Stimulated activated CD4-positive, alpha-beta T cell treated with anti-CD3 and anti-CD28 coated beads, Interleukin-4, amount 100 ng/mL, for 24 hours (primary cell): ENCODE data around the gene GLRX5.
A peak's percentile ranks its signal among the peaks of the same experiment; 100 is the strongest.

Experiments used
- DNase-seq: peaks from one replicate; pipeline ENCODE4 v3.0.0-alpha.2; 2020

Gene GLRX5

DNA sequence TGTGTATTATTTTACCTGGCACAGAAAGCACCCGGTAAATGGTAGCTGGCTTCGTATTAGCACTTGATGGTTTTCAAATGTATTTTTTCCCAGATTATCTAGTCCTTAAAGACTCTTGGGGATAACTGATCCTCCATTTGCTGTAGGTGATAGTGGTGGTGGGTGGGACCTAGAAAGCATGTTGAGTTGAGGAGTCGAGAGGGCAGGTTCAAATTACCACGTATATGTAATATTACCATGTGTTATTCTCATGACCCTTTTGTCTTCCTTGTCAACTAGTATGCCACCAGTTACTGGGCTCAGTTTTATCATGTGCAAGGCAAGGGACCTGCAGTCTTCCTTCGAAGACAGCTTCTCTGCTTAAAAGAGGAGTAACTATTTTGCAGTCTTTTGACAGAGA is 1.8 kb downstream of the GLRX5 start:
- no peak for DNase-seq

DNA sequence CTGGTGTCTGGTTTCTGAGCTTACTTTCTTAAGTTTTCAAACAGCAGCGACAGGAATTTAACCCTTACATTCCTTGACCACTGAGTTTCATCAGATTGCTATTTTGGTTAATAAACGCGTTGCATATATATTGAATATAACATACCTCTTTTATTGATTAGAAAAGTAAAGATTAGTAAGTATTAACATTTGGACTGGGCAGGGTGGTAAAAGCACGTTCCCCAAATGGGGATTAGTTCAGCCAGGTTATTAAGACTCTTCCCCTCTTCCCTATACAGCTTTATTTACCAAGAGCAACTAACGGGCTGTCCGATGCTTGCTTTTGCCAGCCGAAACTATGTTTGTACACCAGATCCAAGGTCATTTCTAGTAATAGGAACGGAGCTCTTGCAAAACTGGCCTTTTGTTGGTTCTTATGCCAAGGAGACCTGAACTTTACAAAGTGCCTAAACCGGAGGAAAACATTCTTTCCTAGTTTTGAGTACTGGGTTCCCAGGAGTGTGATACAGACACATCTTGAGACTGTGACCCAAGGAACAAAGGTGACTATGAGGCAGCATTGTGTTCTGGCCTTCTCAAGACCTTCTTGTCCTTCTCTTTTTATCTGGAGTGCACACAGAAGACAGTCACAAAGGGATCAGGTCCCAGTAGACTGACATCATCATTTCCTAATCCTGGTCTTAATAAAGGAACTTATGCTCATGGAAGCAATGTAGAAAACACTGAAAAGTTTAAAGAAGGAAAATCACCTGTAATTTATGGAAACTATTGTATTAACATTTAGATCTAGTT is 2.6 kb downstream of the GLRX5 start:
- no peak for DNase-seq

DNA sequence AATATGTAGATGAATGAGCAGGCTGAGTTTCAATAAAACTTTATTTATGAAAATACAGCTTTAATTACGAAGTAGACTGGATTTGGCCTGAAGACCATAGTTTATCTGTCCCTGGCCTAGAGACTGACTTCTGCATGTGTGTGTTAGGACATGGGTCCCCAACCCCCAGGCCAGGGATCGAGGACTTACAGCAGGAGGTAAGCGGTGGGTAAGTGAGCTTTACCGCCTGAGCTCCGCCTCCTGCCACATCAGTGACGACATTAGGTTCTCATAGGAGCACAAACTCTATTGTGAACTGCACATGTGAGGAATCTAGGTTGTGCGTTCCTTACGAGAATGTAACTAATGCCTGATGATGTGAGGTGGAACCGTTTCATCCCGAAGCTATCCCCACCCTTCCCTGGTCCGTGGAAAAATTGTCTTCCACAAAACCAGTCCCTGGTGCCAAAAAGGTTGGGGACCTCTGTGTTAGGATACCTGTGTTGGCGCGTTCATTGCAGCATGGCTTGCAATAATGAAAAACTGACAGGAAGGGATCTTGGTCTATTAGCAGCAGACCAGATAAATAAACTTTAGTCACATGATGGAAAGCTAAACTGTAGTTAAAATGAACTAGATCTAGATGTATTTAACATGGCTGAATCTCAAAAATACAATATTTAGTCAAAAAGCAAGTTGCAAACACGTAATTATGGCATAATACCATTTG is 4.1 kb downstream of the GLRX5 start:
- DNase-seq, result no peak

DNA sequence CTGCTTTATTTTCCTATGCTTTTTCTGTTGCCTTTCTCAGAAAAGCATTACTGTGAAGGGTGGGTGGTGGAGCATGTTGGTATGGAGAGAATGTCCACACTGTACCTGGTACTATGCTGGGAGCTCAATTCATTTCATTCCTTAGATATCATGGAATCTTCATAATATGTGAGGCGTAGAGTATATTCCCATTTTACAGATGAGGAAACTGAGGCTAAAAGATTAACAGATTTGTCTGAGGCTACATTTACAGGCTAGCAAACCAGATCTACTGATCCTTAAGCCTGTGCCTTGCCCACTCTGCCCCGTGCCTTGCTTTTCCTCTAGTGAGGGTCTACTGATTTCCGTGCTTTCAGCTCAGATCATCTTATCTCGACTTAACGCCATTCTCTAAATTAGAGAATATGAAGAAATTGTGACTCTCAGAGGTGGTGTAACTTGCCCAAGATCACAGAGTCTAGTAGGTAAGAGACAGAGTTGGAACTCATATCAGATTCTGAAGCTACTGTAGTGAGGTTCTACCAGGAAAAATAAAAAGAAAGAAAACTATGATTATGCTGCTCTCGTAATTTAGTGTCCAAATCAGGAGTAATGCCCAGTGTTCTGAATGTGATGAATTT is 5.5 kb downstream of the GLRX5 start:
- no peak for DNase-seq

DNA sequence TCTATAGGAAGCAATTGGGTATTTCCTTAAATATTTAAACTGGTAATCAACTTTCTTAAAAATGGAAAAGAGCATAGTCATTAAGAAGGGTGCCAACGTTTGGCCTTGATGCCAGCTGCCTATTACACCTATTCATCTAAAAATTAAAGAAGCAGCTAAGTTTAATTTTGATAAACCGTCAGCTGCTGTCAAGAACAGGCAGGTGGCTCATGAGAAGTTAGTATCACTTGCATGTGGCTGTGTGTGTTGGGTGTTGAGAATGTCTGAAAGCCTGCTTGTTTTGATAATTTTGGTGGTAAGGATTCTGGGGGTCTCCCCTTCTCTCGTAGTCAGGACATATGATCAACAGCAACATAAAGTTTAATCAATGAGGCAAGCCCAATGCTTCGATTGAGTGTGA is 6.5 kb downstream of the GLRX5 start:
- no peak for DNase-seq

DNA sequence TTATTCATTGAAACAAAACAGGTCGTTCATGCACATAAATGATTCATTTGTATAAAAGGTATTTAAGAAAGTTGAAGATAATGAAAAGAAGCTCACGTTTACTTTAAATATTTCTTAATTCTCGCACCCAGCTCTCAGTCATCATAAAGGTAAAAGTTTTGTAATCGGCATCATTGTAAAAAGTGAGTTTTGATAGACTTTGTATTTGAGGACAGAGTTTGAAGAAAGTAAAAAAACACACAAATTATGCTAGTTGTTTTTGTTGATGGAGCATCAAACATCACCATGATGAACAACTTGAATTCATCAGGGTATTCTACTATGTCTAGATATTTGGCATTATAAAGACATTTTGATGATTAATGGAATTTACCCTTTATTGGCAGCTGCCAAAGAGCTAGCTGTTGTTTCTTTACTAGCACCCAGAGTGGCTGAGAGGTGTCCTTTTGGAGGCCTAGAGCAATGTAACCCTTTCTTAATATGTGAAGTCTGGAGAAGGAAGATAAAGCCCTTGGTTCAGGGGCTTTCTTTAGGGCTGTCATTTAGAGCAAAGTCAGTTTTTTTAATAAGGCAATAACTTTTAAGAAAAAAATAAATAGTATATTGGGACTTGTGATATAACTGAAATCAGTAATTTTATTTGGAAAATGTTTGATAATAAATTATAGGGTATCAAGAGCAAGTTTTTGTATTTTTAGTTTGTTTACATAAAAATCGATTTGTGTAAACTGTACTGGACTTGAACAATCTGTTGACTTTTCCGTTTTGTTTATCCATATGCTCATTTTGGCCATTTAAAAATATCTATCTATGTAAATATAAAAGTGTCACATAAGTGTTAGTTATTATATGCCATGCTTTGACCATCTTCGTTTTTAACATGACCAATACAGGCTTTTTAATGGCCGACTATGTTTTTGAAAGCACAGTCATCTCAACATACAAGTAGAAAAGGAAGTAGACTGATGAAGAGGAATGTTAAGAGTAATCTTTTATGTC is 7.4 kb downstream of the GLRX5 start:
- DNase-seq, result no peak

DNA sequence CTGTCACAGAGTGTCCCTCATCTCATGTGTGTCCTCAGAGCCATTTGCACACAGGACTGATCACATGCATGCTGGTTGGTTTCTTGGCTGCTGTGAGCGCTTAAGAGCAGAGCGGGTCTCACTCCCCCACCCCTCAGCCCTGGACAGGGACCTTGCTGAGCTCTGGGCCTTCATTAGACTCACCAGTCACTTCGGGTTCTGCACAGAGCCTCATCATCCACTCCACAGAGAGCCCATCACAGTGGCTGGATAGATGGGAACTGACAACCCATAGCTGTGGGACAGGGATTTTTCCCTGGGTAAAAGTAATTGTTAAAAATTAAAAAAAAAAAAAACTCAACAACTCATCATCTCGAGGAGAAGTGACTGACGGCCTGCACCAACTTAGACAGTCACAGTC is 8.2 kb downstream of the GLRX5 start:
- DNase-seq, result no peak

DNA sequence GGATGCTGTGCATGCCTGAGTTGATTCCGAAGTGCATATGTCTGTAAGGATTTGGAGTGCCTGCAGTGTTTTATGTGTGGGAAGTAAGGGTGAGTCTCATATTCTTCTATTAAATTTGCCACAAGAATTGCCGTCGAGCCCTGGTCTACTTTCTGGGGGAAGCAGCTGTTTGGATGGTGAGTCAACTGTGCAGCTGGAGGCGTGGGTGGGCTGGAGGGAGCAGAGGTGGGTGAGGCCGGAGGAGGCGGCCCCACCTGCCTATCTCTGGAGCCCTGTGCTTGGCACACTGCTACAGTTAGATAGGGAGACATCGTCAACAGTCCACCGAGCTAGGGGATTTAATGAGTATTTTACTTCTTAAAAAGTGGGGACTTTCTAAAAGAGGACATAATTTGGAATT is 9.7 kb downstream of the GLRX5 start:
- no peak for DNase-seq

DNA sequence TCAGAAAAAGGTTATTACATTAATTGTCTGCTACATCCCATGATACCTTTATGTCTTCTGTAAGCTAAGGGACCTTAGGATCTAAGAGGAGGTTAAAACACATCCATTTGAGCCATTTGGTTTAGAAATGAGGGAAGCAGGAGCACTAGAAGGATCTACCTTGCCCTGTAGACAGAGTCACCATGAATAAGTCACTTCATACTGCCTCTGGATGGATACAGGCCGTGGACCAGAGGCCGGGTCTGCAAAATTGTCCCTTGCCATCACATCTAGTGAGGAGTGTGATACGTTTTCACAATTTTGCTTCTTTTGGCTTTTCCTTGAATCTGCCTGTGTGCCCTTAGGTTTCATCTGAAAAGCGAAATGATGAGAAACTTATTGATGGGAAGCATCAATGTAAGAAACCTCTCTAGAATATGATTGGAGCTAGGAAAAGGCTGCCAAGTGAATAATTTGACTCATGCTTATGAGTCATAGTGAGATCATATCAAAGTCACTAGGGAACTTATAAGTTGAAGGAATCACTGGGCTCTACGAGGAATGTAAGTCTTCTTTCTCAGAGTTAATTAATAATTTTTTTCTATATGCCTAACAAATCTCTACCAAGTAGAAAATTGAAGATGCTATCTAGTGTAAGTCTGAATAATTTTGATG is 10.8 kb downstream of the GLRX5 start:
- DNase-seq, result no peak

DNA sequence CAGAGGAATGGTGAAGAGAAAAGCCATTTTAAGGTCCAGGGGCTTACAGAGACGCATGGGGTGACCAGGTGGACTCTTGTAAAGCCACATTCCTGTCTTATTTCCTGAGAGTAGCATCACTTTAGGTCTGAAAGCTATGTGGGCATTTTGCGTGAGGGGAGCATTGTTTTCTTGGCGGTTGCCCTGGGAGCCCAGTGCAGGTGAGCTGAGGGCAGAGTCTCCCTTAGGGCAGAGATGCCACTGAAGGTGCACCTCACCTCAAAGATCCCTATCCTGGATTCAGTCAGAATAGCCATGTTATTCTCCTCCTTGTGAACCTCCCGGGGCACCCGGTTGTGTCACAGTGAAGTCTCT is 12.4 kb downstream of the GLRX5 start:
- no peak for DNase-seq

DNA sequence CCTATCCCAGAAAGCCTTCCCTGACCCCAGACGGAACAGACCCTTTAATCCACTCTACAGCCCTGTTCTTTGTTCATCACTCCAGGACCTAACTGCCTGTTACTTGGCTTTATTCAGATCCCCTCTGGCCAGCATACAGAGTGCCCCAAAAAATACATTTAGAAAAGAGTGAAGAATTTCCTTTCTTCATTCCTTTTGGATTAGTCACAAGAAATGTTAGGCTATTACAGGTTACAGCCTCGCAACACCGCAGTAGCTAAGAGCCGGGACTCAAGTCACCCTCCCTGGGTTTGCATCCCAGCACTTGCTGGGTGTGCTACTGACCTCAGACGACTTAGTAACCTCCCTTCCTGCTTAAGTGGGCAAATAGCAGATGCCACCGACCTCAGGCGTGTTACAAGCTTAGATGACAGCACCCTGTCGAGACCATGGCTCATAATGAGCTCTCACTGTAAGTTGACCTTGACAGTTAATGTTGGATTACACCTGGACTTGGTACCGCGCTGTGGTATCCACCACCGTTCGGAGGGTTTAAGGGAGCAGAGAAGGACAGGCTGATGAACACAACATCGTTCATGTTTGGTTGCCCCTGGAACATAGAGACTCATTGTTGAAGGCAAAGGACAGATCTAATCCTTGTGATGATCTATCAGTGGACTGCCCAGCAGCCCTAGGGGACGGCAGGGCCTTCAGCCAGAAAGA is 12.9 kb downstream of the GLRX5 start:
- no peak for DNase-seq

DNA sequence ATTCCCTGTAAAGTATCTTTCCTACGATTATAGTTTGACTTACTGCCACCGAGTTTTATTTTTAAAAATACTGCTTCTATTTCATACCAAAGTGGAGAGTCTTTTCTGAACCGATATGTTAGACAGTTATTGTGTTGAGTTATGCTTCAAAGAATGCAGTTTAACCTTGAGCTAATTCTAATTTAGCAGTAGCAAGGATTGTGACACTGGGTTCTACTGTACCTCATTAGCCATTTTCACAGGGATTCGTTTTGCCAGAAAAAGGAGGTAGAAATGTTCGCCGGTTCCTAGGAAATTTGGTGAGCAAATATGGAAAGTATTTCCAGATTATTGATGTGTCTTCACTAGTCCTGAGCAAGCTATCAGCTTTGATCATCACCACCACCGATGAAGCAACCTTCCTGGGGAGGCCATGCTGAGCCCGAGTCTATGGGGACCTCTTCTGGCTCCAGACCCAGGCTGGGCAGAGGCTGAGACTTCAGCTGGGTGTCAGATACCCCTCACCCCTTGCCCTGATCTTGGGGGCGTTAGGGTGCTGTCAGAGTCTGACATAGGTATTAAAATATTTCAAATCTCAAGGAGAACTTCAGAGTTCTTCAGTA is 13.6 kb downstream of the GLRX5 start:
- no peak for DNase-seq

DNA sequence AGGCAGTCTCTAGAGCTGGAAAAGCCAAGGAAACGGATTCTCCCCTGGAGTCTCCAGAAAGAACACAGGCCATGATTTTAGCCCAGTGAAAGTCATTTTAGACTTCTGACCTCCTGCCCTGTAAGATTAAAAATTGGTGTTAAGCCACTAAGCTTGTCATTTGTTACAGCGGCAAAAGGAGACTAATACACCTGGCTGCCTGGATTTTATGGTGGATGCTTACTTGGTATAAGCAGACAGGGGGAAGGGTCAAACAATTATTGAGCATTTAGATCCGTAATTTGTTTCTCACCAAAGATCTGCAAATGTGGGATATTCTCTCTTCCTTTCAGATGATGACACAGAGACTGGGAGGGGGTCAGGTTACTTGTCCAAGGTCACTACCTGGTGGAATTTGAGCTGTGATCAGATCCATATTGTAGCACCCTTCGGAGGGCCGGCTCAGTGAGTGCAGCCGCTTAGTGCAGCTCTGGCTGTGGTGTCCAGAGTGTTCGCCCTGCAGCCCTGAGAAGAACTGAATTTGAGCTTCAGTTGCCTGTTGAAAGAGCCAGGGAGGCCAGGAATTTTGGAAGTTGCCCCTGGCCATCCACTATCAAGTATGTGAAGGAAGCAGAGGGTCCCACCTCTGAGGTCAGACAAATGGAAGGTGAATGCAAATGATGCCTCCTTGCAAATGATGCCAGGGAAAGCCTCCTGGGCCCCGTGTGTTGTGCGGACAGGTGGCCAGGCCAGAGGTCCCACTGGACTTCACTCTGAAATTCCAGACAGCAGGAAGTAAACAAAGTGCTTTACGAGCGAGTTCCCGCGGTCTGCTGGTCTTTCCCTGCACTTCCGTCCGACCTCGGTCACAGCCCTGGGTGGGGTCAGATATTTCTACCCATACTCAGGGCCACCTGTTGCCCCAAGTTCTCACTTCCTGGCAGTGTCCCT is 15.1 kb downstream of the GLRX5 start:
- DNase-seq, result no peak

DNA sequence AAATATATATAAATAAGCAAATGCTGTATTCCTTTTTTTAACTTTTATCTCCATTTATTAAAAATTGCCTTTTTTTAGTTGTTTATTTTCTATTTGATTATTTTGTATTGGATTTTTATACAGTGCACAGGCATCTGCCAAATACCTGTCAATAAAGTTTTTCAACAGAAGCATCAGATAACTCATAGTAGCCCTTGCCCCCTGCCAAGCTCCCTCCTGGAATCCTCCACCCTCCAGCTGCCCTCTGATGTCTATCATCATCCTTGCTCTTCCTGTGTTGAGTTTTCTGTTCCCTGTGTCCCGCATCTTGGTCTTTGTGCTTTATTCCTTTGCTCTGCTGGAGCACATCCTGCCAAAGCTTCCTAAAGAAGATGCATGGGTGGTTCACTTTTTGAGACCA is 16.6 kb downstream of the GLRX5 start:
- DNase-seq, result no peak

DNA sequence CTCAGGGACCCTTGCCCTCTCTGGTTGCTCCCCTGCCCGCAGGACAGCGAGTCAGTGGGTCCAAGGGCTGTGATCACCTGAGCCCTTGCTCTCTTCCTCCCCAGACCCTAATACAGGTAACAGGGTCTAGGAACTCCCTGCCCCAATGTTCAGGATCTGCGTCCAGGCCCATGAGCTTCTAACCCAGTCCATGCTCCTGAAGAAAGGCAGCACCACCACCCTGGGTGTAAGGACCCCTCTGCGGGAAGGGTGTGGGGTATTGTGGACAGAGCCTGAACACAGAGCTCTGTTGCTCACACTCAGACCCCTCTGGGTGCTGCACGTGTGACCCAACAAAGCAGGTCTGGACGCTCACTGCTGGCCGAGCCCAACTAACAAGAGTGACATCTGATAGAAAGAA is 18.3 kb downstream of the GLRX5 start:
- no peak for DNase-seq

DNA sequence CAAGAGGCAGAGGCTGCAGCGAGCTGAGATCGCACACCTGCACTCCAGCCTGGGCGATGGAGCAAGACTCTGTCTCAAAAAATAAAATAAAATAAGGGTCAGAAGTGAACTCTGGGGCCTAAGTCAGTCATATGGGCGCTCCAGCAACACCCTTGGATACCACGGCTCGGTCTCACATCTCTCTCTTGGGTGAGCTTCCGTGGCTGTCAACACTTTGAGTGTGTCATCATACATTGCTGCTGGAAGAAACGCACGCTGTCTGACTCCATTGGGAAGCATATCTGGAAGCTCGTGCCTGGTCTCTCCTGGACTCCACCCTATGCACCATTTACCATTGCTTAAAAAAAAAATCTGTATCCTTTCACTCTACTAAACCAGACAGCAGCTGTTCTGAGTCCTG is 20.2 kb downstream of the GLRX5 start:
- DNase-seq, result no peak

DNA sequence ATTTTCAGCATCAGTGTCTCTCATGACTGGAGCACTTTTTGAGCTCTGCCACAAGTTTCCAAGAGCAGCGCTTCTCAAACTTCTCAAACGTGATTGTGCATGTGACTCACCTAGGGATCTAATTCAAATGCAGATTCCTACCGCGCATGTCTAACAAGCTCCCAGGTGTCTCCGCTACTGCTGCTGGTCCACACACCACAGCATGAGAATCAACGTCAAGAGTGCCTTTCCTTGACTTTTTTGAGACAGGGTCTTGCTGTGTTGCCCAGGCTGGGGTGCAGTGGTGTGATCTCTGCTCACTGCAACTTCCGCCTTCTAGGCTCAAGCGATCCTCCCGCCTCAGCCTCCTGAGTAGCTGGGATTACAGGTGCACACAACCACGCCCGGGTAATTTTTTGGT is 22.4 kb downstream of the GLRX5 start:
- no peak for DNase-seq

DNA sequence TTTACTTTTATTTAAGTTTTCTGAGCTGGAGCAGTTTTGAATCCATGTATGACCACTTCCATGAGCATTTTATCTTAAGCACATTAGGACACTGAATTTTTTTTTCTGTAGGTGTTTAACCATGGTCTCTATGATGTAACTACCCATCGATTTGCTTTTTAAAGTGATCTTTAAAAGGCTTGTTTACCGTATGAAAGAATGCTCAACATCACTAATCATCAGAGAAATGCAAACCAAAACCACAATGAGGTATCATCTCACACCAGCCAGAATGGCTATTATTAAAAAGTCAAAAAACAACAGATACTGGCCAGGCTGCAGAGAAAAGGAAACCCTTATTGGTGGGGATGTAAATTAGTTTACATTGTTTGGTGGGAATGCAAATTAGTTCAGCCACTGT is 23.0 kb downstream of the GLRX5 start:
- no peak for DNase-seq

DNA sequence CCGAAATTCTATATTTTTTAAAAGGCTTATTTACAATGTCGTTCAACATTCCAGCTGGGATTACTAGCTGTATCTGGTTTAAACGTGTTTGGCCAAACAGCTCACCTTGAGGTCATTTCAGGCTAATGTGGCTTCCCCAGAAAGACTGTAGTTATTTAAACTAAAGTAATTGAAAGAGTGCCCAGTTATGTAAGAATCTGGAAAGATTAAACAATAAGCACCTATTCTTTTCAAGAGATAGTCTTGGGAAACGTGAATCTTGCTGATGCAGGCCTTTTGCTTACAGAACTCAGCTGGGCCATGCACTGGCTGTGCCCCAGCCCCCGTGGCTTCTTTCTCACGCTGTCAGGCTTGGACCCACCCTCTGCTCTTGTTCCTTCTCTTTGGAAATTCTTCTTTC is 24.4 kb downstream of the GLRX5 start:
- DNase-seq, result no peak

DNA sequence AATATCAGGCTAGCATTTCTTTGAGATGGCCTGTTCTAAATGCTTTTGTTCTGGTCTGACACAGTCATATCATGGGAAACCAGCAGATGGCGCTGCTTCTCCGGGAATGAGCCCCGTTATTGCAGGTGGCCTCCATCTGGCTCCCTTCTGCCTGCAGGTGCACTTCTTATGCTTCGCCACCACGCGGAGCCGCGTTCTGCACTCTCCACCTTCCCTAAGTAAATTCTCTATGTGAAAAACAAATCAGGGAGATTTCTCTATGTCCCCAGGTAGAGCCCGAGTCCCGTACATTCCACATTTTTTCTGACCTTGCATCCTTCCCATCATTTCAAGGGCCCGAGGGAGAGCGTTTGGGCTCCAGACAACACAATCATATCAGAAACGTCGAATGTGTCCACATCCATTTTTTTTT is 26.2 kb downstream of the GLRX5 start:
- DNase-seq, result peak; percentile 89
